Panc1 (cell line): ENCODE measurements around the gene SLC12A3. TPM values are rescaled to one million over a fixed set of nuclear protein-coding genes. Genes with fewer than 3 reads are reported as not detected.

Experiments used
- ATAC-seq: fragments of 200-7000 bp; cut with Tn5 transposase; 2 replicates; pipeline ENCODE4 v1.9.1; 2020; ENCODE audit warnings: mild to moderate bottlenecking, moderate library complexity
- BruUV-seq: library from RNA; stranded (reverse); fragments of 400-500 nt; replicated peaks from 2 replicates; lab custom pipeline; 2021; lab: Mats Ljungman, UMichigan
- CTCF ChIA-PET: fragments of 300-600 bp; sonication (Branson Sonifier 250); formaldehyde crosslinking; loops from one replicate; lab custom pipeline; 2022; ENCODE audit warnings: antibody characterized with exemption; lab: Charles Lee
- POLR2A ChIA-PET: fragments of 300-600 bp; sonication (Branson Sonifier 250); formaldehyde crosslinking; loops from one replicate; lab custom pipeline; 2022; ENCODE audit warnings: antibody characterized with exemption; lab: Charles Lee
- DNase-seq: peaks from one replicate; pipeline ENCODE4 v3.0.0-alpha.2; 2010; ENCODE audit warnings: low read depth, low spot score
- H3K27ac ChIP-seq: 2 replicates; pipeline ENCODE4 v1.5.1; 2011; ENCODE audit warnings: mild to moderate bottlenecking, low read length, inconsistent platforms
- H3K27me3 ChIP-seq: fragments of 200-500 bp; sonication (Bioruptor generic); 2 replicates; pipeline ENCODE4 v1.6.0; 2014; ENCODE audit warnings: low read length, inconsistent platforms; ENCODE audit not compliant: control insufficient read depth, insufficient read depth
- H3K36me3 ChIP-seq: fragments of 200-500 bp; sonication (Bioruptor generic); 2 replicates; pipeline ENCODE4 v1.5.1; 2014; ENCODE audit warnings: inconsistent platforms, mild to moderate bottlenecking, low read length, moderate library complexity; ENCODE audit not compliant: control insufficient read depth, insufficient read depth
- H3K4me1 ChIP-seq: 2 replicates; pipeline ENCODE4 v1.5.1; 2011; ENCODE audit warnings: inconsistent platforms, mild to moderate bottlenecking, low read length, moderate library complexity; ENCODE audit not compliant: control insufficient read depth, insufficient read depth
- H3K4me3 ChIP-seq, 2 experiments: 2 replicates each; pipeline ENCODE4 v1.5.1; 2011 to 2012; ENCODE audit warnings: low read depth in 2 of 2, low read length in 2 of 2, mild to moderate bottlenecking in 2 of 2, inconsistent platforms in 1 of 2, moderate library complexity in 1 of 2
- H3K9me3 ChIP-seq: fragments of 200-500 bp; sonication (Bioruptor generic); 2 replicates; pipeline ENCODE4 v1.5.1; 2014; ENCODE audit warnings: low read depth, mild to moderate bottlenecking, inconsistent platforms, low read length, moderate library complexity; ENCODE audit not compliant: control insufficient read depth, insufficient read depth
- POLR2AphosphoS5 ChIP-seq: IDR thresholded peaks from 2 replicates; pipeline ENCODE4 v1.6.1; 2012; ENCODE audit warnings: mild to moderate bottlenecking, low read depth, low read length, moderate library complexity
- SIN3A ChIP-seq: IDR thresholded peaks from 2 replicates; pipeline ENCODE4 v1.6.1; 2012; ENCODE audit warnings: low read depth, mild to moderate bottlenecking, low read length, moderate library complexity, borderline replicate concordance; ENCODE audit not compliant: insufficient read depth
- TCF7L2 ChIP-seq: IDR thresholded peaks from 2 replicates; pipeline ENCODE4 v1.6.1; 2011; ENCODE audit warnings: mild to moderate bottlenecking, low read depth, low read length, inconsistent platforms
- in situ Hi-C: cut with HindIII; loops from 2 replicates; pipeline ENCODE4 v1.10.0; 2016; ENCODE audit warnings: low sequenced_read_pairs, low pct_unique_long_range_greater_than_20kb
- intact Hi-C: fragments of 100-400 bp; cut with micrococcal nuclease; formaldehyde crosslinking; loops from one replicate; pipeline ENCODE4 v1.10.0; 2022; ENCODE audit not compliant: unreplicated experiment
- total RNA-seq: library from RNA; stranded (reverse); gene quantifications from one replicate; pipeline ENCODE4 v1.2.1, GENCODE V29; 2021; ENCODE audit not compliant: unreplicated experiment
- TF ChIP-seq, protein P1 (sequence below), 2 experiments: IDR thresholded peaks; 2 replicates each; pipeline ENCODE4 v1.6.1; 2011 to 2012; ENCODE audit warnings: low read depth in 2 of 2, control low read depth in 1 of 2, low read length in 1 of 2, mild to moderate bottlenecking in 1 of 2, moderate library complexity in 1 of 2; ENCODE audit not compliant: insufficient read depth in 1 of 2
- TF ChIP-seq, protein P2 (sequence below): fragments of 450-650 bp; IDR thresholded peaks from 2 replicates; pipeline ENCODE4 v1.5.1; 2017; ENCODE audit warnings: mild to moderate bottlenecking

Gene SLC12A3
- total RNA-seq, 1 experiment from 2014 or later = 0.15 TPM

DNA sequence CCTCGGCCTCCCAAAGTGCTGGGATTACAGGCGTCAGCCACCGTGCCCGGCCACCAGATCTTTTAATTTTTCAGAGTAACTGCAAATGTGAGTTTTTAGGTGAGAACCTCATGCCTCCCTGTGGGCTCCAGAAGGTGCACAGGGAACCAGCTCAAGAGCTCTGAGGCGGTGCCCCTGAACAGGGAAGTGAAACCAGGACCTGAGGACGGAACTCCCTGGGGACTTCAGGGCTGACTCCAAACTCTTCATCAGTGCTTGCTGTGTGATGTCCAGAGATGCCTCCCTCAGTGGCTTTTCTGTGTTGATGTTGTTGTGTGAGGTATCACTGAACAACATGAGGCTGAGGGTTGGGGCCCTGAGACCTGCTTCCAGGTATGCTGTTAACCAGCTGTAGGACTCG is 23.8 kb downstream of the SLC12A3 start:
- DNase-seq (no peak), ATAC-seq (no peak)
- intact Hi-C loops (no loop called here), in situ Hi-C loops (no loop called here)
- Histone ChIP-seq H3K36me3 (no peaks in the 10 kb centered on the region), H3K4me3 (no peak overlapping the region), H3K9me3 (no peaks in the 10 kb centered on the region), H3K4me1 (no peaks in the 10 kb centered on the region), H3K27ac (no peak overlapping the region), H3K27me3 (no peaks in the 10 kb centered on the region)
- TF ChIP-seq, protein P1, sequence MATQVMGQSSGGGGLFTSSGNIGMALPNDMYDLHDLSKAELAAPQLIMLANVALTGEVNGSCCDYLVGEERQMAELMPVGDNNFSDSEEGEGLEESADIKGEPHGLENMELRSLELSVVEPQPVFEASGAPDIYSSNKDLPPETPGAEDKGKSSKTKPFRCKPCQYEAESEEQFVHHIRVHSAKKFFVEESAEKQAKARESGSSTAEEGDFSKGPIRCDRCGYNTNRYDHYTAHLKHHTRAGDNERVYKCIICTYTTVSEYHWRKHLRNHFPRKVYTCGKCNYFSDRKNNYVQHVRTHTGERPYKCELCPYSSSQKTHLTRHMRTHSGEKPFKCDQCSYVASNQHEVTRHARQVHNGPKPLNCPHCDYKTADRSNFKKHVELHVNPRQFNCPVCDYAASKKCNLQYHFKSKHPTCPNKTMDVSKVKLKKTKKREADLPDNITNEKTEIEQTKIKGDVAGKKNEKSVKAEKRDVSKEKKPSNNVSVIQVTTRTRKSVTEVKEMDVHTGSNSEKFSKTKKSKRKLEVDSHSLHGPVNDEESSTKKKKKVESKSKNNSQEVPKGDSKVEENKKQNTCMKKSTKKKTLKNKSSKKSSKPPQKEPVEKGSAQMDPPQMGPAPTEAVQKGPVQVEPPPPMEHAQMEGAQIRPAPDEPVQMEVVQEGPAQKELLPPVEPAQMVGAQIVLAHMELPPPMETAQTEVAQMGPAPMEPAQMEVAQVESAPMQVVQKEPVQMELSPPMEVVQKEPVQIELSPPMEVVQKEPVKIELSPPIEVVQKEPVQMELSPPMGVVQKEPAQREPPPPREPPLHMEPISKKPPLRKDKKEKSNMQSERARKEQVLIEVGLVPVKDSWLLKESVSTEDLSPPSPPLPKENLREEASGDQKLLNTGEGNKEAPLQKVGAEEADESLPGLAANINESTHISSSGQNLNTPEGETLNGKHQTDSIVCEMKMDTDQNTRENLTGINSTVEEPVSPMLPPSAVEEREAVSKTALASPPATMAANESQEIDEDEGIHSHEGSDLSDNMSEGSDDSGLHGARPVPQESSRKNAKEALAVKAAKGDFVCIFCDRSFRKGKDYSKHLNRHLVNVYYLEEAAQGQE (IDR thresholded peaks at IDR 0.05; ENCODE audit: insufficient read depth in 1 of 2, low read depth in 2 of 2, low read length in 1 of 2) = no peak
- TF ChIP-seq POLR2AphosphoS5 = no peak
- no peak for TF ChIP-seq TCF7L2
- TF ChIP-seq, protein P2, sequence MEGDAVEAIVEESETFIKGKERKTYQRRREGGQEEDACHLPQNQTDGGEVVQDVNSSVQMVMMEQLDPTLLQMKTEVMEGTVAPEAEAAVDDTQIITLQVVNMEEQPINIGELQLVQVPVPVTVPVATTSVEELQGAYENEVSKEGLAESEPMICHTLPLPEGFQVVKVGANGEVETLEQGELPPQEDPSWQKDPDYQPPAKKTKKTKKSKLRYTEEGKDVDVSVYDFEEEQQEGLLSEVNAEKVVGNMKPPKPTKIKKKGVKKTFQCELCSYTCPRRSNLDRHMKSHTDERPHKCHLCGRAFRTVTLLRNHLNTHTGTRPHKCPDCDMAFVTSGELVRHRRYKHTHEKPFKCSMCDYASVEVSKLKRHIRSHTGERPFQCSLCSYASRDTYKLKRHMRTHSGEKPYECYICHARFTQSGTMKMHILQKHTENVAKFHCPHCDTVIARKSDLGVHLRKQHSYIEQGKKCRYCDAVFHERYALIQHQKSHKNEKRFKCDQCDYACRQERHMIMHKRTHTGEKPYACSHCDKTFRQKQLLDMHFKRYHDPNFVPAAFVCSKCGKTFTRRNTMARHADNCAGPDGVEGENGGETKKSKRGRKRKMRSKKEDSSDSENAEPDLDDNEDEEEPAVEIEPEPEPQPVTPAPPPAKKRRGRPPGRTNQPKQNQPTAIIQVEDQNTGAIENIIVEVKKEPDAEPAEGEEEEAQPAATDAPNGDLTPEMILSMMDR = no peak
- no peak for TF ChIP-seq SIN3A
- ChIA-PET CTCF (no interaction called here), POLR2A (no interaction called here)
- no TSS peak for BruUV-seq

- no peak for TF ChIP-seq POLR2AphosphoS5
- TF ChIP-seq, protein P2 = no peak
- no peak for TF ChIP-seq SIN3A
- no peak for TF ChIP-seq TCF7L2
- TF ChIP-seq, protein P1 (IDR thresholded peaks at IDR 0.05; ENCODE audit: insufficient read depth in 1 of 2, low read depth in 2 of 2, low read length in 1 of 2) = no peak
- H3K4me3 ChIP-seq = no peak overlapping the region
- BruUV-seq = no TSS peak
- no peaks in the 10 kb centered on the region for H3K36me3 ChIP-seq
- H3K27ac ChIP-seq = no peak overlapping the region
- intact Hi-C loops (no loop called here), in situ Hi-C loops (no loop called here)
- ChIA-PET POLR2A (no interaction called here), CTCF (no interaction called here)
- H3K4me1 ChIP-seq = no peaks in the 10 kb centered on the region
- H3K27me3 ChIP-seq = no peaks in the 10 kb centered on the region
- DNase-seq (no peak), ATAC-seq (no peak)
- no peaks in the 10 kb centered on the region for H3K9me3 ChIP-seq
Observed at GRCh38 chr16:56889206-56889605, 24.2 kb downstream of the SLC12A3 start.
